Effector CD8-positive, alpha-beta T cell (primary cell): ENCODE measurements around the gene MCCC2.
"Not testable (repeated sequence)": the region's sequence is repeated elsewhere in the genome, so short reads cannot be mapped to it uniquely, and the experiment has no call there.

Source experiments
- DNase-seq: peaks from one replicate; lab custom pipeline; 2025; lab: John Stamatoyannopoulos, UW

MCCC2 gene

GRCh38 chr5:71662381-71662780 is 75.2 kb downstream of the MCCC2 start:
- no peak for DNase-seq

GRCh38 chr5:71663191-71663969 is 76.2 kb downstream of the MCCC2 start:
- no peak for DNase-seq

- DNase-seq: not testable (repeated sequence)
These were observed 77.5 kb downstream of the MCCC2 start for GRCh38 chr5:71664615-71665014.

DNA sequence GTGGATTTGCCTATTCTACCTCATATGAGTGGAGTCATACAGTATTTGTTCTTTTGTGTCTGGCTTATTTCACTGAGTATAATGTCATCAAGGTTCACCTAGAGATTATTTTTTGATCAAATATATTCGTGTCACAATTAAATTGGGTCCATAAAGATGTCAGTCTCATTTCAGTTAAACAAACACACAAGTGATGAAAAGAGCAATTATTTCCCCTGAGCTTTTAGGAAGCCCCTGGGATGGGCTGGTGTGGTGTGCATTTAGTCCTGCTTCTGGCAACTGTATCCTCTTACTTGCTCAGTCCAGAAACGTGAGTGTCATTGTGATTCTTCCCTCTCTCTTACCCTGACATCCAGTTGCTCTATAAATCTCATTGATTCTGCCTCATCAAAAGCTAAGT is 79.2 kb downstream of the MCCC2 start:
- DNase-seq: no peak

GRCh38 chr5:71677977-71678376 is 90.8 kb downstream of the MCCC2 start:
- DNase-seq: no peak

GRCh38 chr5:71679714-71680113 is 92.6 kb downstream of the MCCC2 start:
- DNase-seq: no peak

GRCh38 chr5:71680510-71680909 is 93.4 kb downstream of the MCCC2 start:
- DNase-seq: no peak

DNA sequence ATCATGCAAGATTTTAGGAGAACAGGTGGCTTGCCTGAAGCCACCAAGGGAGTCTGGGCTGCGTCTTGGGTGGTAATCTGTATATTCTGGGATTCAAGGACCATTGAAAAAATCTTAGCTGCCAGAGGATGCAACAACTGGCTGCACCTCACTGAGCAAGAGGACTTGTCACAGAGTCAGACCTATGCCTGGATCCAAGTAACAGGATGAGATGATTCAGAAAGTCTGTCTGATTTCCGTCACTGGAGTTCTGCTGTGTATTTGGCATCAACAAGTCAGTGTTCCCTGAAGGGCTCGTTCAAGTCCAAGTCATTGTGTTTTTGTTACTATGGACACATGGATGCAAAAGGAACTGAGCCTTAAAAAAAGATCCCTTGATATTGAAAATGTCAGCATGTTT is 94.2 kb downstream of the MCCC2 start:
- DNase-seq: no peak

GRCh38 chr5:71684309-71684708 is 97.2 kb downstream of the MCCC2 start:
- DNase-seq: no peak

- DNase-seq: no peak
These were observed 106.8 kb downstream of the MCCC2 start for GRCh38 chr5:71693828-71694427.

DNA sequence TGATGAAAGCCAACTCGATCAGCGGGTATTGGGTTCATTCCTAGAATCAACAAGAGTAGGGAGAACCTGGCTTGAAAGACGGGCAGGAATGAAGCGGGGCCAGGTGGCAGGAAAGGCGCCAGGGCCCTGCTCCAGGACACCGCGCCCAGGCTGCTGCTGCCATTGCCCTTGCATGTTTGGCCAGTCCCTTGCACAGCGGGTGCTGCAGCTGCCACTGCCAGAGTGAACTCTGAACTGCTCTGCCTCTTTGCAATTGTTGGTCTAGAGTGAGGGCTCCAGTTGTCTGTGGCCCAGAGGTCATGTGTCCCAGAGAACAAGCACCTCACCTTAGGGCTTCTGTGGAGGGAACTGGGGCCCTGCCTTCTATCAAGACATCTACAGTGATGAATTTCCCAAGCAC is 107.9 kb downstream of the MCCC2 start:
- no peak for DNase-seq

- no peak for DNase-seq
These were observed 108.5 kb downstream of the MCCC2 start for GRCh38 chr5:71695595-71695994.

DNA sequence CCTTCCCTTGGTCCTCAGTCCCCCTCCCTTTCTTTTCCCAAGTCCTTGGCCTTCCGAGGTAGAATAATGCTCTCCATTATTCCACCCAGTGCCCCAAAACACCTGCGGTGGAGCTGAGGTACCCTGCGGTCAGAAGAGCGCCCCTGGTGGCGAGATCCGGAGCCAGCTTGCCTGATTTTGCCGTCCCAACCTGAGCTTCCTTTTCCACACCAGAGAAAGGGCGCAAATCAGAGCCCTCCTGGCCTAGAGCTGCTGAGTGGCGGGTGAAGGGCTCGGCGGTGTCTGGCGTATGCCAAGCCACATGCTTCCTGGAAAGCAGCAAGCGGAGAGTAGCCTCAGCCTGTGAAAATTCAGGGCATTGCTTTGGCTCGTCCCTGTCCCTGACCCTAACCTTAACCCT is 110.8 kb downstream of the MCCC2 start:
- DNase-seq: no peak

- DNase-seq: no peak
These were observed 112.1 kb downstream of the MCCC2 start for GRCh38 chr5:71699233-71699632.

DNA sequence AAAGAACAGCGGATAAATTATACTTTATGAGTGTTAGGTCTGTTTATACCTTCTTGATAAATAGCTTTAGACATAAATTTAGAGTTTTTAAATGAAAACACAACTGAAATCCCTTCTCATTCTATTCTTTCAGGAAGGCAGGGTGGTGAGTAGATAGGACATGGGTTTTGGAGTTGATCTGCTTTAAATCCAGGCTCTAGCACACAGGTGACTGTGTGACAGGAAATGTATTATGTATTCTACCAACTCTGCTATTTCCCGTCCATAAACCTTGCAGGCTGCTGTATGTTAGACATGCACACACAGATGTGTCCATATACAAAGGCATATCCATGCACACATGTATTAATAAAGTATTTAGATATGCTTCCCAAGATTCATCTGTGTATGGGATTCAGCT is 112.6 kb downstream of the MCCC2 start:
- DNase-seq: no peak

DNA sequence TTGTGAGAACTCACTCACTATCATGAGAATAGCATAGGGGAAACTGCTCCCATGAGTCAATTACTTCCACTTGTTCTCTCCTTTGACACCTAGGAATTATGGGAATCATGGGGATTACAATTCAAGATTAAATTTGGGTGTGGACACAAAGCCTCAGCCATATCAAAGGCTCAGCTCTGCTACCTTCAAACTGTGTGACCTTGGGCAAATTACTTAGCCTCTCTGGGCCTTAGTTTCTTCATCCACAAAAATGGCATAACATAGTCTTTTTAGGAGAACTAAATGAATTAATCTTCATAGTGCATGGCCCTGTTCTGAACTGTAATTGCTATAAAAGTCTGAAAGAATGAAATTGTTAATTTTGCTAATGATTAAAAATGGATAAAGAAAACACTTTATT is 113.7 kb downstream of the MCCC2 start:
- no peak for DNase-seq

- no peak for DNase-seq
These were observed 114.3 kb downstream of the MCCC2 start for GRCh38 chr5:71701407-71701806.

GRCh38 chr5:71703941-71704340 is 116.8 kb downstream of the MCCC2 start:
- DNase-seq: no peak

DNA sequence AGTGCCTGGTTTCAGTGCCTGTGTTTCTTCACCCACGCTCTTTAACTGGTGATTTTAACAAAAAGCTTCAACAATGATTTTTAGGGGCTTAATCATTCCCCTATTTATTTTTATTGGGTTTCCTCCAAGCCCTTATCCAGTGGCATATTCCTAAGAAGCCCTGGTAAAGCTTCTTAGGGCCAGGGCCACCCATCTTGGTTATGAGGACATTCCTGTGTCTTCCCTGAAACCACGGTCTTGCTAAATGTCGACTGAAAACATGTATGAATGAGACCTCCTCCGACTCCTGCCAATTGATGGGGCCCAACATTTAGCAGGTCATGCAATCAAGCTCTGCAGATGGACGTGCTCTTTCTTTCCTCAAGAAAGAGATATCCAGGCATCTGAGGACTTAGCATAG is 118.3 kb downstream of the MCCC2 start:
- DNase-seq: no peak

DNA sequence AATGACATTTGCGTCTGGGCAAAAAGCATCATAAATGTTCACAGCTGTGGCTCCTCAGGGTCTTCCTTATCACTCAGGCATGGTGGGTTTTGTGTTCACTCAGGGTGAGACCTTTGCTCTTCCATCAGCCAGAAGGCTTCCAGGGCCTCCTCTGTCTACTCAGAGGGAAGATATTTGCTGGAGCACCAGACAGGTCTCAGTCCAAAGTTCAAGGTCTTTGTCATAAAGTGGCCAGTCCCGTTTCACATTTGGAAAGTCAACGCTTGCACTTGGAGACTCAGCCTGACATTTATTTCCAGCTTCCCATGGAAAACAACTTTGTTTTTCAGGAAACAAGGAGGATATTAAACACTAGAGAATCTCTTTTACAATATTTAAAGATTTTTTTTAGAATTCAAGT is 119.8 kb downstream of the MCCC2 start:
- no peak for DNase-seq
